ENCODE measurements around the gene IQCN. TPM values are rescaled to one million over a fixed set of nuclear protein-coding genes. Genes with fewer than 3 reads are reported as not detected.

The IQCN gene
- total and polyA plus RNA-seq, 4 experiments from 2014 or later, result 0.13 to 5.8 (median 3.6) TPM

DNA sequence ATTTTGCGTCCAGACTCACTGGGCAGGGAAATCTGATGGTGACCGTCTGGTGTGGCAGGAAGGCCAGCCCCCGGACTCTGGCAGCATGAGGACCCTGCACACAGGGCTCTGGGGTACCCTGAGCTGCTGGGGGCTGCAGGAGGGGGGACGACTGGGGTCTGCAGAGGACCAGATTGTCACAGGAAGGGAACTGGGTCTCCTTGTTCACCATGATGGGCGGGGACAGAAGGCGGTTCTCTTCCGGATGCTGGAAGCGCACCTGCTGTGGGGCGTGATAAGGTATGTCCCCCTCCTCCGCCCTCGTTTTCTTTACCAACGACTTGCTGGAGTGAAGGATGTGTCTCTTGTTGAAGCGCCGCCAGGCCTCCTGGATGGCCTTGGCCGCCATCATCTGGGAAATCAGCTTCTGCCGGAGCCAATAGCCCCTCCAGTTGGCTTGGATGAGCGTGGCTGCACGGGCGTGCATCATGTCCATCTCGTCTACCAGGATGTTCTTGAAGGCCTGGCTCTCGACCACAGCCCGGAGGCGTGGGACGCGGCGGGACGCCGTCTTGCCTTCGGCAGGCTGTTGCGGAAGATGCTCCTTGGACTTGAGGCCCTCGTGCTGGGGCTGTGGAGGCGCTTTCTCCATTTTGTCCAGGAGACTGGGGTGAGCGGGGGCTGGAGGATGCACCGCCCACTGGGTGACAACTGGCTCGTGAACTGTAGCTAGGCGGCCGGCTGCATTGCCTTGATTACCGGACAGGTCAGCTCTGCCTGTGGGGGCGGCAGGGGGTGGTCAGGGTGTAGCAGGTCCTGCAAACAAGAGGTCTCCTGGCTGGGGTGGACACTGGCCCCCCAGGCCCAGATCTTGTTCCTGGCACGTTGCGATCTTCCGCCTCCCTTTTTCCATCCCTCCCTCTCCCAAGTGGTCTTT lies 7.2 kb downstream of the IQCN start:
- Mint-ChIP-seq H3K4me1 (peaks cover 6 to 21% (median 13%) of the 10 kb centered on the region in 4 donors), H3K27ac (peak overlapping the region in 1 of 7 donors; percentile 29), H3K36me3 (peaks cover 18 to 25% of the 10 kb centered on the region in 2 donors), H3K4me3 (no peak overlapping the region), H3K9me3 (peaks cover 0 to 24% (median 0%) of the 10 kb centered on the region in 8 donors), H3K27me3 (no peaks in the 10 kb centered on the region)
- Histone ChIP-seq H3K27ac (ENCODE audit: low read depth, low read length) (no peak overlapping the region), H3K36me3 (ENCODE audit: insufficient read depth, low read length) (peaks cover 18% of the 10 kb centered on the region), H3K9me3 (ENCODE audit: control insufficient read depth in 1 of 2, low read length in 2 of 2) (no peaks in the 10 kb centered on the region), H3K27me3 (ENCODE audit: insufficient read depth, low read length) (no peaks in the 10 kb centered on the region), H3K4me3 (ENCODE audit: low read length in 2 of 2) (no peak overlapping the region), H3K4me1 (ENCODE audit: insufficient read depth, low read length) (peaks cover 13% of the 10 kb centered on the region)
- ChIA-PET CTCF (ENCODE audit: partially characterized antibody) (no interaction called here), POLR2A (ENCODE audit: partially characterized antibody) (interaction anchor here (1.0 kb wide), 1 partner anchor 11 kb away, joined by 3 read pairs; no protein-coding TSS in a partner anchor)
- peak in 2 of 5 donors; percentile 7 to 29 for DNase-seq
- intact Hi-C loops (cut with micrococcal nuclease), result no loop called here

DNA sequence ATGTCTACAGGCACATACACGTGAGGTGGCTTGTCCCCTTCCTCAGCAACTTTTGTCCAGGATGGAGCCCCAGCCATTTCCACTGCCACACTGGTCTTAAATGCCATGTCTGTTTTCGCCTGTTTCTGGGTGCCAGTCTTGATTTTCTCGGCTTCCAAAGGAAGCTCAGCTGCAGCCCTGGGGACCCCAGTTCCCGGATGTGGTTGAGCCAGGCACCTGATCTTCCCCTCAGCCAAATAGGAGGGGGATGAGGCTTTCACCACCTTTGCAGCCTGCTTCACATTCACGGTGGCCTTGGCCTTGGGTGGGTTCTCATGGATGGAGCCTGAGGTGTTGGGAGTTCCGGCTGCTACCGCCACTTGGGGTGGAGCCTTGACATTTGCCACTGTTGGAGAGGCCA lies 8.7 kb downstream of the IQCN start:
- peak overlapping the region in 2 of 7 donors; percentile 55 to 70 for H3K27ac Mint-ChIP-seq
- peak overlapping the region in 1 of 8 donors; percentile 1 for H3K4me3 Mint-ChIP-seq
- H3K9me3 Mint-ChIP-seq, result peaks cover 0 to 23% (median 0%) of the 10 kb centered on the region in 8 donors
- Histone ChIP-seq H3K27me3 (ENCODE audit: insufficient read depth, low read length) (no peaks in the 10 kb centered on the region), H3K4me3 (ENCODE audit: low read length in 2 of 2) (no peak overlapping the region), H3K27ac (ENCODE audit: low read depth, low read length) (no peak overlapping the region), H3K4me1 (ENCODE audit: insufficient read depth, low read length) (peaks cover 13% of the 10 kb centered on the region), H3K36me3 (ENCODE audit: insufficient read depth, low read length) (peaks cover 18% of the 10 kb centered on the region), H3K9me3 (ENCODE audit: control insufficient read depth in 1 of 2, low read length in 2 of 2) (no peaks in the 10 kb centered on the region)
- intact Hi-C loops (cut with micrococcal nuclease), result no loop called here
- H3K36me3 Mint-ChIP-seq, result peaks cover 18 to 23% of the 10 kb centered on the region in 2 donors
- ChIA-PET CTCF (ENCODE audit: partially characterized antibody) (no interaction called here), POLR2A (ENCODE audit: partially characterized antibody) (no interaction called here)
- DNase-seq, result peak in 1 of 5 donors; percentile 18
- H3K27me3 Mint-ChIP-seq, result no peaks in the 10 kb centered on the region
- peaks cover 4 to 18% (median 12%) of the 10 kb centered on the region in 4 donors for H3K4me1 Mint-ChIP-seq

DNA sequence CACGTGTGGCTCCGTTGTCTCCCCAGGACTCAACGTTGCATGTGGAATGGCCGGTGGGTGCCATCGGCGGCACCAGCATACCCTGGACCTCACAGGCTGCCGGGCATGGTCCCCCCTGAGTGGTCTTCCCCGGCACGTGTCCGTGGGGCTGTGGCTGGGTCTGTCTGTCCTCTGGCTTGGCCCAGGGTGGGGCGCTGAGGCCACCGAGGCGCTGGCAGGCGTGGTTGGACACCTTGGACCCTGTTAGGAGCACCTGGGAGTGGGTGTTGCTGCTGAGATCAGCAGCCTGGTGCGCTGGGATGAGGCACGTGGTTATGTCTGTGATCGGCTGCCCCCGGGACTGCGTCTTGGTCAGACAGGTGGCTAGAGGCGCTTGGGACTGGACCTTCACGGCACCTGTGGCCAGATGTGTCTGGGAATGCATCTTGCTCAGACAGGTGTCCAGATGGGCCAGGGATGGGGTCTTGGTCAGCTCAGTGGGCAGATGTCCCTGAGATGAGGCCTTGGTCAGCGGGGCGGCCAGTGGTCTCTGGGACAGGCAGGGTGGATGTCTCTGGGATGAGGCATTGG lies 9.2 kb downstream of the IQCN start:
- CTCF ChIA-PET (ENCODE audit: partially characterized antibody), result no interaction called here

DNA sequence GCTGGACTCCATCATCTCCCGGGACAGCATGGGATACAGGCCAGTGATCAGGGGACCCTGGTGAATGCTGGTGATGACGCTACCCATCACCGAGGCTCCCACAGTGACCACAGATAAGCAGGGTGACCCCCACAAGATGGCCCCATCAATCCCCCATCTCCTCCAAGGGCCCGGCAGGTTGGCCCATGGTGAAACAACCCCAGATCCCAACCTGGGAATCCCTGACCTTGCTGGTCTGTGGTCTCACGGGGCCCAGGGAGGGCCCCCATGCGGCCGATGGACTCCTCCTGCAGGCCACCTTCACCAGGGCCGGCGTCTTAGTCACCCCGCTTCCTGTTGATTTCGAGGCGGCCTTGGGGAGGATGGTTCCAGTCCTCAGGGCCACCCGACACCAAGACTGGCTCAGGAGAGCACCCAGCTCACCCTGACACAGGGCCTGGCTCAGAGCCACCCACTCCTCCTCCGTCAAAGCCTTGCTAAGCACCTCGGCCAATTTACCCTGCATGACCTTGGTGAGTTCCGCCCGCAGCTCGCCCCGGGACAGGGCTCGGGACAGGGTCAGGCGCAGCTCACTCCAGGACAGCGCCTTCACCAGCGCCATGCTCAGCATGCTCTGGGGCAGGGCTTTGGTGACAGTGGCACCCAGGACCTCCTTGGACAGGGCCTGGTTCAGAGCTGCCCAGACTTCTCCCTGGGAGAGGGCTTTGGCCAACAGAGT lies 10.0 kb downstream of the IQCN start:
- DNase-seq, result peak in 2 of 5 donors; percentile 7 to 33
- CTCF ChIA-PET (ENCODE audit: partially characterized antibody), result no interaction called here

More for the DNA sequence above, 9.2 kb downstream of the IQCN start:
- H3K27ac ChIP-seq (ENCODE audit: low read depth, low read length), result no peak overlapping the region
- POLR2A ChIA-PET (ENCODE audit: partially characterized antibody), result no interaction called here
- peaks cover 0 to 23% (median 0%) of the 10 kb centered on the region in 8 donors for H3K9me3 Mint-ChIP-seq
- H3K27ac Mint-ChIP-seq, result peak overlapping the region in 2 of 7 donors; percentile 55 to 70
- no peak overlapping the region for H3K4me3 Mint-ChIP-seq
- H3K4me1 Mint-ChIP-seq, result peaks cover 4 to 18% (median 12%) of the 10 kb centered on the region in 4 donors
- H3K4me3 ChIP-seq (ENCODE audit: low read length in 2 of 2), result no peak overlapping the region
- peaks cover 13% of the 10 kb centered on the region for H3K4me1 ChIP-seq (ENCODE audit: insufficient read depth, low read length)
- intact Hi-C loops (cut with micrococcal nuclease), result no loop called here
- no peaks in the 10 kb centered on the region for H3K27me3 Mint-ChIP-seq
- peaks cover 18% of the 10 kb centered on the region for H3K36me3 ChIP-seq (ENCODE audit: insufficient read depth, low read length)
- peak in 1 of 5 donors; percentile 30 for DNase-seq
- H3K36me3 Mint-ChIP-seq, result peaks cover 18 to 23% of the 10 kb centered on the region in 2 donors
- H3K9me3 ChIP-seq (ENCODE audit: control insufficient read depth in 1 of 2, low read length in 2 of 2), result no peaks in the 10 kb centered on the region
- H3K27me3 ChIP-seq (ENCODE audit: insufficient read depth, low read length), result no peaks in the 10 kb centered on the region

DNA sequence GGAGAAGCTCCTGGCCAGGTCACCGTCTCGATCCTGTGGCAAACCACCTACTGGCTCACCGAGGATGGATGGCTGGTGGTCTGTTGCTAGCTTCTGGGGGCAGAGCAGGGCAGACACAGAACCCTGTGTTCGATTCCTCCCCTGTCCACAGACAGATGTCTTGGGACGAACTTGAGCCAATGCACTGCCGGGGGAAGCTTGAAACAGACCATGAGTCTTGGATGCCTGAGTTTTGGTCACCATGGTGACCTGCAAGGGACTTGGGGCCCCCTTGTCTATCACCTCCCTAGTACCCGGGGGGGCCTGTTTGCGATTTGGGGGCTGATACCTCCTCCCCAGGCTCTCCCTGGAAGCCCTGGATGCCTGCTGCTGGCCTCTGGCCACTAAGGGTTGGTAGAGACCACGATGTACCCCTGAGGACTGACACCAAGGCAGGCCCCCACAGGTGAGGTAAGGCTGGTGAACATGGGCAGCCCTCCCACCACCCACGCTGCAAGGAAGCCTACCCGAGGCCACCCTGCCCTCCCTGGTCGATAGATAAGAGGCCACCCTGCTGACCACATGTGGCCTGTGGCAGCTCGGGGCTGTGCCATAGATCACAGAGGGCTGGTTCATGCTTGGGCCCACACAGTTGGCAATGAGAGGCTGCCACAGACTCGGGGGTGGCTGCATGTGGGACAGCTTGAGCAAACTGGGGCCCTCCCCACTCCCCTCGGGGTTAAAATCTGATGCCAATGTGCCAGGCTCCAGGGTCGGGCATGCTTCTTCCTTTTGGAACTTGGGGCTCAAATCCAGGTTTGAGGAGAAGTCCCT lies 10.7 kb downstream of the IQCN start:
- Histone ChIP-seq H3K27me3 (ENCODE audit: insufficient read depth, low read length) (no peaks in the 10 kb centered on the region), H3K4me3 (ENCODE audit: low read length in 2 of 2) (no peak overlapping the region), H3K27ac (ENCODE audit: low read depth, low read length) (no peak overlapping the region), H3K9me3 (ENCODE audit: control insufficient read depth in 1 of 2, low read length in 2 of 2) (no peaks in the 10 kb centered on the region), H3K4me1 (ENCODE audit: insufficient read depth, low read length) (peaks cover 13% of the 10 kb centered on the region), H3K36me3 (ENCODE audit: insufficient read depth, low read length) (peaks cover 18% of the 10 kb centered on the region)
- H3K27me3 Mint-ChIP-seq, result no peaks in the 10 kb centered on the region
- H3K36me3 Mint-ChIP-seq, result peaks cover 18 to 19% of the 10 kb centered on the region in 2 donors
- peak in 1 of 5 donors; percentile 27 for DNase-seq
- CTCF ChIA-PET (ENCODE audit: partially characterized antibody), result interaction anchor here (1.1 to 1.4 kb wide), 3 partner anchors 10 to 65 kb away, joined by 3 to 5 read pairs (median 3); partner anchors contain the start of gene IQCN
- no peak overlapping the region for H3K4me3 Mint-ChIP-seq
- intact Hi-C loops (cut with micrococcal nuclease), result no loop called here
- H3K4me1 Mint-ChIP-seq, result peaks cover 4 to 18% (median 11%) of the 10 kb centered on the region in 4 donors
- H3K27ac Mint-ChIP-seq, result peak overlapping the region in 1 of 7 donors; percentile 54
- H3K9me3 Mint-ChIP-seq, result peaks cover 0 to 21% (median 0%) of the 10 kb centered on the region in 8 donors
- POLR2A ChIA-PET (ENCODE audit: partially characterized antibody), result interaction anchor here (1.2 kb wide), 1 partner anchor 16 kb away, joined by 7 read pairs; no protein-coding TSS in a partner anchor

More for the DNA sequence above, 10.0 kb downstream of the IQCN start:
- POLR2A ChIA-PET (ENCODE audit: partially characterized antibody), result no interaction called here
- H3K4me1 ChIP-seq (ENCODE audit: insufficient read depth, low read length), result peaks cover 13% of the 10 kb centered on the region
- peaks cover 4 to 18% (median 11%) of the 10 kb centered on the region in 4 donors for H3K4me1 Mint-ChIP-seq
- H3K27ac Mint-ChIP-seq, result no peak overlapping the region
- no peak overlapping the region for H3K27ac ChIP-seq (ENCODE audit: low read depth, low read length)
- H3K4me3 ChIP-seq (ENCODE audit: low read length in 2 of 2), result no peak overlapping the region
- H3K27me3 ChIP-seq (ENCODE audit: insufficient read depth, low read length), result no peaks in the 10 kb centered on the region
- peaks cover 18% of the 10 kb centered on the region for H3K36me3 ChIP-seq (ENCODE audit: insufficient read depth, low read length)
- no peak overlapping the region for H3K4me3 Mint-ChIP-seq
- intact Hi-C loops (cut with micrococcal nuclease), result no loop called here
- peaks cover 18 to 23% of the 10 kb centered on the region in 2 donors for H3K36me3 Mint-ChIP-seq
- no peaks in the 10 kb centered on the region for H3K27me3 Mint-ChIP-seq
- H3K9me3 Mint-ChIP-seq, result peaks cover 0 to 23% (median 0%) of the 10 kb centered on the region in 8 donors
- no peaks in the 10 kb centered on the region for H3K9me3 ChIP-seq (ENCODE audit: control insufficient read depth in 1 of 2, low read length in 2 of 2)

DNA sequence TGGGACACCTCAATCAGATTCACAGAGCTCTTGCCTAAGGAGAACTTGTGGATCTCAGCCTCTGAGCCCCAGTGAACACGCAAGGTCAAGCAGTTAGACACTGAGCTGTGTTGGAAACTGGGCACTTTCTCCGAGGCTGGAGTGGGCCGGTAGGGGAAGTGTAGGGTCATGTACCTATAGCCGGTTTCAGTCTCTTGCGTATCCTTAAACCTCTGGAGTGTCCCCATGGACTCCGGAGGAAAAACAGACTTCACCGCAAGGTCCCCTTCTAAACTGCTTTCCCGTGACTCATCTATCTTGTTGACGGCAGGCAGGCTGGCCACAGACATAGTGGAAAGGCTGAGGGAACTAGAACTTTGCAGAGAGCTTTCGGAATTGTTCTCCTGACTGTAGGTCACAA lies 11.3 kb downstream of the IQCN start:
- ChIA-PET POLR2A (ENCODE audit: partially characterized antibody) (interaction anchor here (1.2 kb wide), 1 partner anchor 16 kb away, joined by 7 read pairs; no protein-coding TSS in a partner anchor), CTCF (ENCODE audit: partially characterized antibody) (interaction anchor here (1.1 to 1.4 kb wide), 3 partner anchors 11 to 66 kb away, joined by 3 to 5 read pairs (median 3); partner anchors contain the start of gene IQCN)
- Histone ChIP-seq H3K27me3 (ENCODE audit: insufficient read depth, low read length) (no peaks in the 10 kb centered on the region), H3K4me1 (ENCODE audit: insufficient read depth, low read length) (peaks cover 13% of the 10 kb centered on the region), H3K4me3 (ENCODE audit: low read length in 2 of 2) (no peak overlapping the region), H3K27ac (ENCODE audit: low read depth, low read length) (no peak overlapping the region), H3K36me3 (ENCODE audit: insufficient read depth, low read length) (peaks cover 18% of the 10 kb centered on the region), H3K9me3 (ENCODE audit: control insufficient read depth in 1 of 2, low read length in 2 of 2) (no peaks in the 10 kb centered on the region)
- Mint-ChIP-seq H3K4me3 (no peak overlapping the region), H3K27ac (peak overlapping the region in 2 of 7 donors; percentile 23 to 54), H3K27me3 (no peaks in the 10 kb centered on the region), H3K36me3 (peaks cover 13 to 14% of the 10 kb centered on the region in 2 donors), H3K4me1 (peaks cover 2 to 15% (median 8%) of the 10 kb centered on the region in 4 donors), H3K9me3 (peaks cover 0 to 16% (median 0%) of the 10 kb centered on the region in 8 donors)
- DNase-seq, result no peak
- intact Hi-C loops (cut with micrococcal nuclease), result no loop called here
